ENCODE measurements around the gene NSUN6.

DNA sequence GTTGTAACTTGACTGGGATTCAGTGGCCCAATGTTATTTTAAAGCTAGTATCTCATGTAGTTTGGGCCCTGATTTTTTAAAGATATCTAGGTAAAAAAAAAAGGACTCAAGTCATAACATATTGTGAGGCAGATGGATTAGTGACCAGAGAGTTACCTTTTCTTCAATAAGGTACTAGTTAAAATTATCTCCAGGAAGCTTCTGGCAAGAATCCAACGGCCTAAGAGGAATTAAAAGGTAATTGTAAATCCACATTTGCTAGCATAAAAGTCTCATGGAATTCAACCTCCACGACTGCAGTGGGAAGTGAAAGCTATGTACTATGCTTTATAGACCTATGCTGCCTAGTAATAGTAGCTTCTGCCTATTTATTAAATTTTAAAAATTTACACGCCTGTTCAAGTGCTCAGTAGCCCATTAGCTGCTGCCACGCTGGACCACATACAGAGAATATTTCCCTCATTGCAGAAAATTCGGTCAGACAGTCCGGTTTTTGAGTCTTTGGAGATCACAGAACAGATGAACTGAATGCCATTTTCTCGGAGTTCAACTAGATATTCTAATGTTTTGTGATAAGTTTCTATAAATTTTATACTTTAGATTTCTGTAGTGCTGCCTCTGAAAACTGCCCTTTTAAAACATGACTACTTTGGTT is 118.4 kb downstream of the NSUN6 start:
- no peak for TF ChIP-seq EZH2 (IDR thresholded peaks at IDR 0.05; ENCODE audit: insufficient read depth, poor library complexity, severe bottlenecking)
- no peak for TF ChIP-seq EZH2phosphoT487 (IDR thresholded peaks at IDR 0.05; ENCODE audit: insufficient read depth, low read depth)
